Choroid plexus epithelial cell (primary cell): ENCODE measurements around the gene KRT76.

Experiments
- DNase-seq: peaks from one replicate; pipeline ENCODE4 v3.0.0-alpha.2; 2010; ENCODE audit warnings: low read depth
- H3K4me3 ChIP-seq: 2 replicates; pipeline ENCODE4 v1.5.1; 2011; ENCODE audit warnings: low read depth, mild to moderate bottlenecking, control low read depth, low read length, moderate library complexity
- TF ChIP-seq, protein P1 (sequence below): conservative IDR thresholded peaks from 2 replicates; pipeline ENCODE4 v1.5.1; 2011; ENCODE audit warnings: low read depth, mild to moderate bottlenecking, control low read depth, inconsistent platforms, low read length, moderate library complexity

Gene KRT76

GRCh38 chr12:52778833-52779232, 1.7 kb upstream of the KRT76 start:
- TF ChIP-seq, protein P1, sequence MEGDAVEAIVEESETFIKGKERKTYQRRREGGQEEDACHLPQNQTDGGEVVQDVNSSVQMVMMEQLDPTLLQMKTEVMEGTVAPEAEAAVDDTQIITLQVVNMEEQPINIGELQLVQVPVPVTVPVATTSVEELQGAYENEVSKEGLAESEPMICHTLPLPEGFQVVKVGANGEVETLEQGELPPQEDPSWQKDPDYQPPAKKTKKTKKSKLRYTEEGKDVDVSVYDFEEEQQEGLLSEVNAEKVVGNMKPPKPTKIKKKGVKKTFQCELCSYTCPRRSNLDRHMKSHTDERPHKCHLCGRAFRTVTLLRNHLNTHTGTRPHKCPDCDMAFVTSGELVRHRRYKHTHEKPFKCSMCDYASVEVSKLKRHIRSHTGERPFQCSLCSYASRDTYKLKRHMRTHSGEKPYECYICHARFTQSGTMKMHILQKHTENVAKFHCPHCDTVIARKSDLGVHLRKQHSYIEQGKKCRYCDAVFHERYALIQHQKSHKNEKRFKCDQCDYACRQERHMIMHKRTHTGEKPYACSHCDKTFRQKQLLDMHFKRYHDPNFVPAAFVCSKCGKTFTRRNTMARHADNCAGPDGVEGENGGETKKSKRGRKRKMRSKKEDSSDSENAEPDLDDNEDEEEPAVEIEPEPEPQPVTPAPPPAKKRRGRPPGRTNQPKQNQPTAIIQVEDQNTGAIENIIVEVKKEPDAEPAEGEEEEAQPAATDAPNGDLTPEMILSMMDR: no peak
- no peak overlapping the region for H3K4me3 ChIP-seq
- no peak for DNase-seq

- H3K4me3 ChIP-seq: no peak overlapping the region
- TF ChIP-seq, protein P1: no peak
- no peak for DNase-seq
These were observed 421 bp upstream of the KRT76 start for GRCh38 chr12:52777566-52777965.

GRCh38 chr12:52776435-52776834, 710 bp downstream of the KRT76 start:
- TF ChIP-seq, protein P1: no peak
- no peak overlapping the region for H3K4me3 ChIP-seq
- DNase-seq: no peak

DNA sequence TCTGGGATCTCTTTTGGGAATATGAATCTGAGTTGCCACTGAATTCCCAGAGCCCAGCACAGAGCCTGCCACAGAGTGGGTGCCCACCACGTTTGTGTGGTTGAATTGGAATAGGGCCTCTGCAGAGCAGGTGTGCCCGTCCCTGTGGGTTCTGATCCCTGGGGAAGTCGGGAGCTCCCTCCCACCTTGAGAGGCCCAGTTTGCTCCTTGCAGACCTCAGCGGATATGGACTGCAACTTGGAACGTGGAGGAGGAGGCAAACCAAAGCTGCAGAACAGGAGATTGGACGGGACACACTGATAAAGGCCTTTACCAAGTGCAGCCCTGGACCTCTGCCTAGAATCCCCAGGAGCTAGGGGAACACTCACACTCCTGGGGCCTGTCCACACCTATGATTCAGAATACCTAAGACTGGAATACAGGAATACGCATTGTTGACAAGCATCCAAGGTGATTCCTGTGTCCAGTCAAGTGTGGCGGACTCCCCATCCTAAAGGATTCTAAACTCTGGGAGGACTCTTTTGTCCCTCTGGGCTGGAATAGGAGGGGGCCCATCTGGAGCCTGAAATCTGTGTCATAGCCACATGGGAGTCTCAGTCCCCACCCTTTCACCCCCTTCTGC, 2.4 kb downstream of the KRT76 start:
- TF ChIP-seq, protein P1: no peak
- H3K4me3 ChIP-seq: no peak overlapping the region
- DNase-seq: no peak

- DNase-seq: no peak
- TF ChIP-seq, protein P1: no peak
- H3K4me3 ChIP-seq: no peak overlapping the region
These were observed 4.4 kb downstream of the KRT76 start for GRCh38 chr12:52772772-52773171.

GRCh38 chr12:52772188-52772587, 5.0 kb downstream of the KRT76 start:
- TF ChIP-seq, protein P1: no peak
- peak; percentile 1 for DNase-seq
- no peak overlapping the region for H3K4me3 ChIP-seq

DNA sequence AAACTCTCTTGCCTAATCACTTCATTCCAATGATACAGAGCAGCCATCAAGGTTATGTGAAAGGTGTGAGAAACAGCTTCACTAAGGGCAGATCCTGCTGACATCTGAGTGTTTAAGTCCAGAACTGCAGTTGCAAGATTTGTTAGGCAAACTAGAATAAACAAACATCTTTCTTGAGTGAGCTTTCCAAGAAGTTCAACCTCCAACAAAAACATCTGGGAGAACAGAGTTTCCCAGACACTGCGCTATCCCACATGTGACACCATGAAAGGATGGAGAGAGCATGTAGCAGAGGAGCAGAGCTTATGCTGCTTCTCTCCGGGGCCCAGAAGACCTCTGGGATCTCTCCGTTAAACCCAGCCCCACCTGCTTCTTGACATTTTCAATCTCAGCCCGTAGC, 5.6 kb downstream of the KRT76 start:
- TF ChIP-seq, protein P1: no peak
- no peak for DNase-seq
- H3K4me3 ChIP-seq: no peak overlapping the region
